ENCODE data around the gene ANKRD11.
"Not testable (repeated sequence)": the region's sequence is repeated elsewhere in the genome, so short reads cannot be mapped to it uniquely, and the experiment has no call there.

ANKRD11 gene

DNA sequence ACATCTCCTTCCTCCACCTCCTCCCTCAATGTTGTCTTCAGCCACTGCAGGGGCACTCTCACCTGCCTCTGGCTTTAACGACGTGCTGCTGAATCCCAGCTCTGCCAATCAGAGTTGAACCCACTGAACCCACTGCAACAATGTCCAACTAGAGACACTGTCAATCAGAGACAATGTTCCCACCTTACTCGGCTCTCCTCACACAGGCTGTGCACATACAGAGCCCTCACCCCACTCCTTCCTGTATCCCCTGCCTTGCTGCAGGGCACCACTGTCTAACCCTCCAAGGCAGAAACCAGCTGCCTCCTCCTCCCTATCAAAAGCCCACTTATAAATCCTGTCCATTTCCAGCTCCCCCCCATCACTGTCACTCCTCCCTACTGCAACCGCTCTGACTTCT is 58.7 kb downstream of the ANKRD11 start:
- Histone ChIP-seq H3K4me3 (ENCODE audit: low read depth, low read length) (no peak overlapping the region), H3K27me3 (ENCODE audit: control insufficient read depth, insufficient read depth, low read length) (no peaks in the 10 kb centered on the region), H3K9me3 (ENCODE audit: control insufficient read depth, low read length) (no peaks in the 10 kb centered on the region), H3K4me2 (ENCODE audit: low read length) (no peak overlapping the region), H3K27ac (no peak overlapping the region), H3K4me1 (peaks cover 10% of the 10 kb centered on the region), H2AFZ (no peak overlapping the region), H3K36me3 (ENCODE audit: control insufficient read depth, insufficient read depth, low read length) (no peaks in the 10 kb centered on the region), H3K79me2 (peaks cover 76% of the 10 kb centered on the region), H3K9ac (no peak overlapping the region)
- TF ChIP-seq, protein P1, sequence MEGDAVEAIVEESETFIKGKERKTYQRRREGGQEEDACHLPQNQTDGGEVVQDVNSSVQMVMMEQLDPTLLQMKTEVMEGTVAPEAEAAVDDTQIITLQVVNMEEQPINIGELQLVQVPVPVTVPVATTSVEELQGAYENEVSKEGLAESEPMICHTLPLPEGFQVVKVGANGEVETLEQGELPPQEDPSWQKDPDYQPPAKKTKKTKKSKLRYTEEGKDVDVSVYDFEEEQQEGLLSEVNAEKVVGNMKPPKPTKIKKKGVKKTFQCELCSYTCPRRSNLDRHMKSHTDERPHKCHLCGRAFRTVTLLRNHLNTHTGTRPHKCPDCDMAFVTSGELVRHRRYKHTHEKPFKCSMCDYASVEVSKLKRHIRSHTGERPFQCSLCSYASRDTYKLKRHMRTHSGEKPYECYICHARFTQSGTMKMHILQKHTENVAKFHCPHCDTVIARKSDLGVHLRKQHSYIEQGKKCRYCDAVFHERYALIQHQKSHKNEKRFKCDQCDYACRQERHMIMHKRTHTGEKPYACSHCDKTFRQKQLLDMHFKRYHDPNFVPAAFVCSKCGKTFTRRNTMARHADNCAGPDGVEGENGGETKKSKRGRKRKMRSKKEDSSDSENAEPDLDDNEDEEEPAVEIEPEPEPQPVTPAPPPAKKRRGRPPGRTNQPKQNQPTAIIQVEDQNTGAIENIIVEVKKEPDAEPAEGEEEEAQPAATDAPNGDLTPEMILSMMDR (IDR thresholded peaks at IDR 0.05): no peak

GRCh38 chr16:89431158-89431584 is 59.2 kb downstream of the ANKRD11 start:
- no peak overlapping the region for H3K27ac ChIP-seq
- H3K9ac ChIP-seq: no peak overlapping the region
- TF ChIP-seq, protein P1 (IDR thresholded peaks at IDR 0.05): no peak
- H3K36me3 ChIP-seq (ENCODE audit: control insufficient read depth, insufficient read depth, low read length): no peaks in the 10 kb centered on the region
- H3K4me3 ChIP-seq (ENCODE audit: low read depth, low read length): no peak overlapping the region
- no peak overlapping the region for H3K4me2 ChIP-seq (ENCODE audit: low read length)
- no peak overlapping the region for H2AFZ ChIP-seq
- peaks cover 10% of the 10 kb centered on the region for H3K4me1 ChIP-seq
- no peaks in the 10 kb centered on the region for H3K9me3 ChIP-seq (ENCODE audit: control insufficient read depth, low read length)
- H3K79me2 ChIP-seq: peaks cover 77% of the 10 kb centered on the region
- H3K27me3 ChIP-seq (ENCODE audit: control insufficient read depth, insufficient read depth, low read length): no peaks in the 10 kb centered on the region

DNA sequence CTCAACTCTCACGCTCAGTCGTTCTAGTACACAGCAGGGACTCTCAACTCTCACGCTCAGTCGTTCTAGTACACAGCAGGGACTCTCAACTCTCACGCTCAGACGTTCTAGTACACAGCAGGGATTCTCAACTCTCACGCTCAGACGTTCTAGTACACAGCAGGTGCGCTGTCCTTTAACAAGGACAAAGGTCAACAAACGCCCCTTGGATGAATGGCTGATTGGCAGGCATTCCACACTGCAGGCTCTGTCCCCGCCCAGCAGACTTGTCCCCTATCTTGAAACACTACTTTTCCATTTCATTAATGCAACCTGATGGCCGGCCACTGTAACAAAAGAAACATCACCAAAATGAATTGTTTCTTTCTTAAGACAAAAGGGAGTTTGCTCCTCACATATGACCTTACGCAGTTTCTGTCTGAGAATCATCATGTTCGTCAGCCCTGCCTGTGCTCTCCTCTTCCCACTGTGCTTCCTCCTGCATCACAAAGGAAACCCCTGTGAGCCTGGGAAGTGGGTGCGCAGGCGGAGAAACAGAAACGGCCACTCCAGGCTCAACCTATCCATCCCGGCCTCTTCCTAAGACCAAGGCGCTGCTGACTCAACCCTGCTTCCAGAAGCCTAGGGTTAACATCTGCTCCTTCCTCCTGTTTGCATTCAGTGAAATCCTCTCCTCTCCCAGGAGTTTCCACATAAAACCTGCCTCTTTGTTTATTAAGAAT is 59.8 kb downstream of the ANKRD11 start:
- H3K4me3 ChIP-seq (ENCODE audit: low read depth, low read length): no peak overlapping the region
- no peak overlapping the region for H3K9ac ChIP-seq
- H3K36me3 ChIP-seq (ENCODE audit: control insufficient read depth, insufficient read depth, low read length): no peaks in the 10 kb centered on the region
- H3K79me2 ChIP-seq: peaks cover 77% of the 10 kb centered on the region
- H3K27me3 ChIP-seq (ENCODE audit: control insufficient read depth, insufficient read depth, low read length): no peaks in the 10 kb centered on the region
- no peak overlapping the region for H3K4me2 ChIP-seq (ENCODE audit: low read length)
- H3K9me3 ChIP-seq (ENCODE audit: control insufficient read depth, low read length): no peaks in the 10 kb centered on the region
- H3K4me1 ChIP-seq: peaks cover 10% of the 10 kb centered on the region
- H2AFZ ChIP-seq: no peak overlapping the region
- TF ChIP-seq, protein P1 (IDR thresholded peaks at IDR 0.05): no peak
- H3K27ac ChIP-seq: no peak overlapping the region

DNA sequence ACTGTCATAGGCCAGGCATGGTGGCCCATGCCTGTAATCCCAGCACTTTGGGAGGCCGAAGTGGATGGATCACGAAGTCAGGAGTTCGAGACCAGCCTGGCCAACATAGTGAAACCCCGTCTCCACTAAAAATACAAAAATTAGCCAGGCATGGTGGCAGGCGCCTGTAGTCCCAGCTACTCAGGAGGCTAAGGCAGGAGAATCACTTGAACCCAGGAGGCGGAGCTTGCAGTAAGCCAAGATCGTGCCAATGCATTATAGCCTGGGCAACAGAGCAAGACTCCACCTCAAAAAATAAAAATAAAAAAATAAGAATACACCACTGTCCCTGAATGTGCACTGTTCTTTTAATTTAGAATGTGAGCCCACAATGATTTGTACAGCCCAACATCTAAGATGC is 61.8 kb downstream of the ANKRD11 start:
- not testable (repeated sequence) for H3K36me3 ChIP-seq (ENCODE audit: control insufficient read depth, insufficient read depth, low read length); H3K9me3 ChIP-seq (ENCODE audit: control insufficient read depth, low read length); H3K4me3 ChIP-seq (ENCODE audit: low read depth, low read length); H3K27me3 ChIP-seq (ENCODE audit: control insufficient read depth, insufficient read depth, low read length); H2AFZ ChIP-seq; H3K4me1 ChIP-seq; H3K4me2 ChIP-seq (ENCODE audit: low read length); H3K9ac ChIP-seq; H3K27ac ChIP-seq
- H3K79me2 ChIP-seq: peaks cover 72% of the 10 kb centered on the region

- Histone ChIP-seq H3K36me3 (ENCODE audit: control insufficient read depth, insufficient read depth, low read length) (no peaks in the 10 kb centered on the region), H3K27me3 (ENCODE audit: control insufficient read depth, insufficient read depth, low read length) (no peaks in the 10 kb centered on the region), H3K9ac (no peak overlapping the region), H3K4me3 (ENCODE audit: low read depth, low read length) (no peak overlapping the region), H2AFZ (no peak overlapping the region), H3K4me2 (ENCODE audit: low read length) (no peak overlapping the region), H3K79me2 (peaks cover 72% of the 10 kb centered on the region), H3K27ac (no peak overlapping the region), H3K4me1 (peaks cover 7% of the 10 kb centered on the region), H3K9me3 (ENCODE audit: control insufficient read depth, low read length) (no peaks in the 10 kb centered on the region)
- TF ChIP-seq, protein P1 (IDR thresholded peaks at IDR 0.05): no peak
Measured at GRCh38 chr16:89426736-89427530, 63.4 kb downstream of the ANKRD11 start.

Measured in parathyroid adenoma (tissue), 2 donors.